ENCODE measurements around the gene ICAM5.

DNA sequence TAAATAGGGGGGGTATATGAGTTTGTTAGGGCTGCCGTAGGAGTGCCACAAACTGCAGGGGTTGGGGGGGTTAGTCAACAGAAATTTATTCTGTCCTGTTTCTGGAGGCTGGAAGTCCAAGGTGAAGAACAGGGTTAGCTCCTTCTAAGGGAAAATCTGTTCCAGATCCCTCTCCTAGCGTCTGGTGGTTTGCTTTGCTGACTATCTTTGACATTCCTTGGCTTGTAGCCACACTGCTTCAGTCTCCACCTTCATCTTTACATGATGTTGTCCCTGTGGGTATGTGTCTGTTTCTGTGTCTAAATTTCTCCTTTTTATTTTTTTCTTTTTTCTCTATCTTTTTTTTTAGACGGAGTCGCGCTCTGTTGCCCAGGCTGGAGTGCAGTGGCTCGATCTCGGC is 27.0 kb upstream of the ICAM5 start:
- no peak for TF ChIP-seq GATA2 (IDR thresholded peaks at IDR 0.05; ENCODE audit: low read depth, low read length)
- no peak for TF ChIP-seq GATA3 (IDR thresholded peaks at IDR 0.05; ENCODE audit: low read depth, low read length)
